ENCODE measurements around the gene CLNS1A.

CLNS1A gene

DNA sequence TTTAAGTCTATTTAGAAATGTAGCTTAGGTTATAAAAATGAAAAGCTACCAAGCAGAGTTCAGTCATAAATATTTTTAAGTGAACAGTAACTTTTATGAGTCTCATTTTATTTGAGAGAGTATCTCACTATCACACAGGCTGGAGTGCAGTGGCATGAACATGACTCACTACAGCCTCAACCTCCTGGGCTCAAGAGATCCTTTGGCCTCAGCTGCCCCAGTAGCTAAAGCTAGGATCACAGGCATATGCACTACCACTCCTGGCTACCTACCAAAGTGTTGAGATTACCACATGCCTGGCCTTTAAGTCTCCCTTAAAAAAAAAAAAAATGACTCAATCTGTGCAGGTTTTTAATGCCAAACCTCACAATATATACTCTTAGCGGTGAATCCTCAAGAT lies 34.7 kb upstream of the CLNS1A start:
- Histone ChIP-seq H3K27me3 (replicated peaks; ENCODE audit: insufficient read depth, low read length) (no peaks in the 10 kb centered on the region), H4K20me1 (ENCODE audit: insufficient read depth, low read length) (no peaks in the 10 kb centered on the region), H3K36me3 (replicated peaks; ENCODE audit: insufficient read depth, low read length) (peaks cover under 1% of the 10 kb centered on the region; the same call in 1 of the 2 replicates), H3K9me2 (replicated peaks; ENCODE audit: insufficient read depth, low read length) (no peaks in the 10 kb centered on the region), H3K9me3 (replicated peaks; ENCODE audit: insufficient read depth, low read length) (no peaks in the 10 kb centered on the region), H3K9ac (ENCODE audit: low read length) (no peak overlapping the region), H2AFZ (ENCODE audit: low read length) (no peak overlapping the region), H3K4me3 (ENCODE audit: low read length) (no peak overlapping the region), H3K27ac (ENCODE audit: low read length) (no peak overlapping the region), H3K4me2 (ENCODE audit: low read depth, low read length) (no peak overlapping the region), H3K4me1 (ENCODE audit: low read length) (no peaks in the 10 kb centered on the region), H3K79me2 (ENCODE audit: low read length) (no peaks in the 10 kb centered on the region), H3F3A (ENCODE audit: insufficient read depth, low read length) (no peaks in the 10 kb centered on the region)
- no peak for TF ChIP-seq CTCF (IDR thresholded peaks at IDR 0.05; ENCODE audit: low read length)
- no peak for TF ChIP-seq EZH2phosphoT487 (IDR thresholded peaks at IDR 0.05; ENCODE audit: low read length)
- TF ChIP-seq EZH2 (optimal IDR thresholded peaks at IDR 0.05; ENCODE audit: low read depth, low read length), result no peak
- DNase-seq, result no peak

DNA sequence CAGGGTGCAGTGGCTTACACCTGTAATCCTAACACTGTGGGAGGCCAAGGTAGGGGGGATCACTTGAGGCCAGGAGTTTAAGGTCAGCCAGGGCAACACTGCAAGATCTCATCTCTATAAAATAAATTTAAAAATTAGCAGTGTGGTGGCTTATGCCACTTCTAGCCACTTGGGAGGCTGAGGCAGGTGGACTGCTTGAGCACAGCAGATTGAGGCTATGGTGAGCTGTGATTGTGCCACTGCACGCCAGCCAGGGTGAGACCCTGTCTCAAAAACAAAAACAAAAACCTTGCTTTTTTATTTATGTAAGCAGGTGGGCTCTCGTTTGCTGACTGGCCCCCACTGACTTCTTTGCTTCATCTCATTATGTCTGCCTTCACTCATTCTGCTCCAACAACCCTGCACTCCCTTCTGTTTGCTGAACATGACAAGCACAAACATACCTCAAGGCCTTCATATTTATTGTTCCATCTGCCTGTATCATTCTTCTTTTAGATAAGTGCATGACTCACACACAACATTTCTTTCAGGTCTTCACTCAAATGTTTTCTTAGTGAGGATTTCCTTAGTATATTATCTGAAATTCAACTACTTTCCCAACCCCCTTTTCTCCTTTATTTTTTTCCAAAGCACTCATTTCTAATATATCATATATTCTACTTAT lies 32.4 kb upstream of the CLNS1A start:
- H3F3A ChIP-seq (ENCODE audit: insufficient read depth, low read length), result no peaks in the 10 kb centered on the region
- H4K20me1 ChIP-seq (ENCODE audit: insufficient read depth, low read length), result no peaks in the 10 kb centered on the region; the same call in 1 of the 2 replicates
- no peak overlapping the region for H3K27ac ChIP-seq (ENCODE audit: low read length)
- no peak overlapping the region for H3K4me3 ChIP-seq (ENCODE audit: low read length)
- no peaks in the 10 kb centered on the region for H3K9me3 ChIP-seq (replicated peaks; ENCODE audit: insufficient read depth, low read length)
- DNase-seq, result no peak
- H3K27me3 ChIP-seq (replicated peaks; ENCODE audit: insufficient read depth, low read length), result no peaks in the 10 kb centered on the region
- peaks cover 5% of the 10 kb centered on the region; the same call in 1 of the 2 replicates for H3K36me3 ChIP-seq (replicated peaks; ENCODE audit: insufficient read depth, low read length)
- no peaks in the 10 kb centered on the region for H3K4me1 ChIP-seq (ENCODE audit: low read length)
- H3K79me2 ChIP-seq (ENCODE audit: low read length), result no peaks in the 10 kb centered on the region
- H3K4me2 ChIP-seq (ENCODE audit: low read depth, low read length), result no peak overlapping the region
- no peak for TF ChIP-seq EZH2 (optimal IDR thresholded peaks at IDR 0.05; ENCODE audit: low read depth, low read length)
- no peak for TF ChIP-seq EZH2phosphoT487 (IDR thresholded peaks at IDR 0.05; ENCODE audit: low read length)
- TF ChIP-seq CTCF (IDR thresholded peaks at IDR 0.05; ENCODE audit: low read length), result no peak
- no peak overlapping the region for H2AFZ ChIP-seq (ENCODE audit: low read length)
- no peak overlapping the region for H3K9ac ChIP-seq (ENCODE audit: low read length)
- no peaks in the 10 kb centered on the region for H3K9me2 ChIP-seq (replicated peaks; ENCODE audit: insufficient read depth, low read length)

DNA sequence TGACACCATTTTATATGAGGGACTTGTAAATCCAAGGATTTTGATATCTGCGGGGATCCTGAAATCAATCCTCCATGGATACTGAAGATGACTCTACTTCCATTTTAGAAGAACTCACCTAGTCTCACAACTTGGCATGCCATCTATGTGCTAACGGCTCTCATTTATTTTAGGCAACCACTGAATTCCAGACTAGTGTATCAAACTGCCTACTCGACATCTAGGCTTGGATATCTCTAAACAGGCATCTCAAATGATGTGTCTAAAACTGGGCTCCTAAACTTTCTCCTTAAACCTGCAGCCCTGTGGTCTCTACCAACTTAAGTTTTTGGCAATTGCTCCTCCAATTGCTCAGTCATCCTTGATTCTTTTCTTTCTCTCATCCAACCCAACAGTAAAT lies 31.2 kb upstream of the CLNS1A start:
- Histone ChIP-seq H3K4me1 (ENCODE audit: low read length) (no peaks in the 10 kb centered on the region), H3K4me3 (ENCODE audit: low read length) (no peak overlapping the region), H3K9me2 (replicated peaks; ENCODE audit: insufficient read depth, low read length) (no peaks in the 10 kb centered on the region), H3K79me2 (ENCODE audit: low read length) (no peaks in the 10 kb centered on the region), H3F3A (ENCODE audit: insufficient read depth, low read length) (no peaks in the 10 kb centered on the region), H3K27me3 (replicated peaks; ENCODE audit: insufficient read depth, low read length) (no peaks in the 10 kb centered on the region), H3K27ac (ENCODE audit: low read length) (no peak overlapping the region), H2AFZ (ENCODE audit: low read length) (no peak overlapping the region), H4K20me1 (ENCODE audit: insufficient read depth, low read length) (no peaks in the 10 kb centered on the region; the same call in 1 of the 2 replicates), H3K9me3 (replicated peaks; ENCODE audit: insufficient read depth, low read length) (no peaks in the 10 kb centered on the region), H3K4me2 (ENCODE audit: low read depth, low read length) (no peak overlapping the region), H3K36me3 (replicated peaks; ENCODE audit: insufficient read depth, low read length) (peaks cover 5% of the 10 kb centered on the region; the same call in 1 of the 2 replicates), H3K9ac (ENCODE audit: low read length) (no peak overlapping the region)
- TF ChIP-seq CTCF (IDR thresholded peaks at IDR 0.05; ENCODE audit: low read length), result no peak
- TF ChIP-seq EZH2phosphoT487 (IDR thresholded peaks at IDR 0.05; ENCODE audit: low read length), result no peak
- TF ChIP-seq EZH2 (optimal IDR thresholded peaks at IDR 0.05; ENCODE audit: low read depth, low read length), result no peak
- no peak for DNase-seq
